Activated CD8-positive, alpha-beta memory T cell treated with anti-CD3 and anti-CD28 coated beads, Interleukin-2, amount 50 U/mL, for 4 hours (primary cell): ENCODE measurements around the gene TIPIN.
"Not testable (repeated sequence)": the region's sequence is repeated elsewhere in the genome, so short reads cannot be mapped to it uniquely, and the experiment has no call there.

Source experiments
- DNase-seq: peaks from one replicate; pipeline ENCODE4 v3.0.0-alpha.2; 2020

Gene TIPIN

GRCh38 chr15:66356359-66357236, at the start of gene TIPIN:
Gene TIPIN, minus strand, starts transcription at chr15:66356685. Its CDS starts 3,738 bp downstream, at chr15:66352947.
- peak; percentile 96 for DNase-seq

- no peak for DNase-seq
These were observed 49.1 kb upstream of the TIPIN start for GRCh38 chr15:66405615-66406014.

- DNase-seq: no peak
These were observed 48.5 kb upstream of the TIPIN start for GRCh38 chr15:66405007-66405406.

- DNase-seq: no peak
These were observed 48.0 kb upstream of the TIPIN start for GRCh38 chr15:66404532-66404931.

GRCh38 chr15:66404122-66404521, 47.6 kb upstream of the TIPIN start:
- no peak for DNase-seq

GRCh38 chr15:66403323-66403722, 46.8 kb upstream of the TIPIN start:
- no peak for DNase-seq

- DNase-seq: no peak
These were observed 46.3 kb upstream of the TIPIN start for GRCh38 chr15:66402761-66403284.

GRCh38 chr15:66401130-66402021, 44.9 kb upstream of the TIPIN start:
- no peak for DNase-seq

GRCh38 chr15:66400351-66400774, 43.9 kb upstream of the TIPIN start:
- no peak for DNase-seq

GRCh38 chr15:66399276-66399675, 42.8 kb upstream of the TIPIN start:
- DNase-seq: no peak

GRCh38 chr15:66394915-66395314, 38.4 kb upstream of the TIPIN start:
- DNase-seq: no peak

- DNase-seq: no peak
These were observed 38.0 kb upstream of the TIPIN start for GRCh38 chr15:66394472-66394871.

- not testable (repeated sequence) for DNase-seq
These were observed 36.6 kb upstream of the TIPIN start for GRCh38 chr15:66393037-66393436.

GRCh38 chr15:66390678-66391077, 34.2 kb upstream of the TIPIN start:
- DNase-seq: no peak

GRCh38 chr15:66389859-66390381, 33.4 kb upstream of the TIPIN start:
- DNase-seq: no peak

- no peak for DNase-seq
These were observed 32.8 kb upstream of the TIPIN start for GRCh38 chr15:66389098-66389858.

- DNase-seq: no peak
These were observed 32.1 kb upstream of the TIPIN start for GRCh38 chr15:66388576-66388975.

GRCh38 chr15:66388043-66388363, 31.5 kb upstream of the TIPIN start:
- no peak for DNase-seq

- DNase-seq: peak; percentile 82
These were observed 30.9 kb upstream of the TIPIN start for GRCh38 chr15:66387163-66388042.

- peak; percentile 99 for DNase-seq
These were observed 30.0 kb upstream of the TIPIN start, which contains the start of gene MAP2K1 for GRCh38 chr15:66386204-66387123. Gene MAP2K1, plus strand, starts transcription at chr15:66386912. Its CDS starts 436 bp downstream, at chr15:66387348.
